Progenitor cell of endocrine pancreas (in vitro differentiated cells): ENCODE measurements around the gene PHYHD1. TPM values are rescaled to one million over a fixed set of nuclear protein-coding genes. Genes with fewer than 3 reads are reported as not detected.
A peak's percentile ranks its signal among the peaks of the same experiment; 100 is the strongest.

Source experiments
- DNase-seq: peaks from one replicate; pipeline ENCODE4 v3.0.0; 2021; ENCODE audit warnings: low spot score; ENCODE audit not compliant: unreplicated experiment
- H3K27ac Mint-ChIP-seq: 2 replicates; pipeline ENCODE4 v1.8.0; 2021; ENCODE audit warnings: mild to moderate bottlenecking, moderate library complexity, mixed read lengths
- H3K27me3 Mint-ChIP-seq: 2 replicates; pipeline ENCODE4 v1.8.0; 2021; ENCODE audit warnings: mixed read lengths
- H3K36me3 Mint-ChIP-seq: 2 replicates; pipeline ENCODE4 v1.8.0; 2022; ENCODE audit warnings: mixed read lengths; ENCODE audit not compliant: insufficient read depth
- H3K4me1 Mint-ChIP-seq: 2 replicates; pipeline ENCODE4 v1.8.0; 2021; ENCODE audit warnings: low read depth, mixed read lengths
- H3K4me3 Mint-ChIP-seq: 2 replicates; pipeline ENCODE4 v1.8.0; 2021; ENCODE audit warnings: low read depth, mild to moderate bottlenecking, moderate library complexity, mixed read lengths
- H3K9me3 Mint-ChIP-seq: 2 replicates; pipeline ENCODE4 v1.8.0; 2021; ENCODE audit warnings: low read depth, mixed read lengths
- CTCF ChIP-seq: fragments of 200-600 bp; sonication (generic); IDR thresholded peaks from one replicate; pipeline ENCODE4 v1.5.0; 2021; ENCODE audit warnings: antibody characterized with exemption, mild to moderate bottlenecking; ENCODE audit not compliant: unreplicated experiment
- total RNA-seq: library from RNA; stranded (reverse); gene quantifications from 2 replicates; pipeline ENCODE4 v1.2.1, GENCODE V29; 2021

The PHYHD1 gene
- total RNA-seq, 1 donor from 2014 or later = 19.9 TPM

- Mint-ChIP-seq H3K4me3 (no peak overlapping the region), H3K36me3 (peaks cover 22% of the 10 kb centered on the region), H3K9me3 (no peaks in the 10 kb centered on the region), H3K4me1 (peaks cover 21% of the 10 kb centered on the region), H3K27me3 (no peaks in the 10 kb centered on the region), H3K27ac (peak overlapping the region; percentile 93)
- no peak for DNase-seq
- TF ChIP-seq CTCF = no peak
These were observed 8.4 kb upstream of the PHYHD1 start for GRCh38 chr9:128912270-128912853.

GRCh38 chr9:128913048-128913900, 7.5 kb upstream of the PHYHD1 start:
- Mint-ChIP-seq H3K4me1 (peaks cover 21% of the 10 kb centered on the region), H3K27ac (peak overlapping the region; percentile 93), H3K4me3 (no peak overlapping the region), H3K27me3 (no peaks in the 10 kb centered on the region), H3K9me3 (no peaks in the 10 kb centered on the region), H3K36me3 (peaks cover 20% of the 10 kb centered on the region)
- DNase-seq = no peak
- no peak for TF ChIP-seq CTCF

- H3K36me3 Mint-ChIP-seq = peaks cover 12% of the 10 kb centered on the region
- TF ChIP-seq CTCF = no peak
- H3K27ac Mint-ChIP-seq = no peak overlapping the region
- H3K4me3 Mint-ChIP-seq = no peak overlapping the region
- no peaks in the 10 kb centered on the region for H3K9me3 Mint-ChIP-seq
- no peaks in the 10 kb centered on the region for H3K27me3 Mint-ChIP-seq
- no peak for DNase-seq
- H3K4me1 Mint-ChIP-seq = peaks cover 21% of the 10 kb centered on the region
These were observed 6.6 kb upstream of the PHYHD1 start for GRCh38 chr9:128913995-128914772.

- Mint-ChIP-seq H3K4me3 (no peak overlapping the region), H3K9me3 (no peaks in the 10 kb centered on the region), H3K27ac (no peak overlapping the region), H3K4me1 (peaks cover 19% of the 10 kb centered on the region), H3K27me3 (no peaks in the 10 kb centered on the region), H3K36me3 (peaks cover 9% of the 10 kb centered on the region)
- no peak for TF ChIP-seq CTCF
- DNase-seq = no peak
These were observed 4.6 kb upstream of the PHYHD1 start for GRCh38 chr9:128916204-128916603.

GRCh38 chr9:128916745-128917144, 4.0 kb upstream of the PHYHD1 start:
- H3K9me3 Mint-ChIP-seq = no peaks in the 10 kb centered on the region
- H3K27me3 Mint-ChIP-seq = no peaks in the 10 kb centered on the region
- H3K27ac Mint-ChIP-seq = no peak overlapping the region
- TF ChIP-seq CTCF = no peak
- peaks cover 20% of the 10 kb centered on the region for H3K4me1 Mint-ChIP-seq
- H3K36me3 Mint-ChIP-seq = peaks cover 9% of the 10 kb centered on the region
- no peak for DNase-seq
- no peak overlapping the region for H3K4me3 Mint-ChIP-seq
